Posterior cingulate gyrus (tissue), 11 donors: ENCODE measurements around the gene COL18A1.

Experiments
- DNase-seq, 10 donors: peaks; one replicate each; pipeline versions ENCODE4 v3.0.0 to v3.0.0-alpha.2; 2020 to 2021; ENCODE audit warnings: mixed read lengths in 3 of 10
- intact Hi-C: fragments of 100-400 bp; cut with DNase I; formaldehyde crosslinking; loops from one replicate; pipeline ENCODE4 v1.15.1; 2023

The COL18A1 gene

GRCh38 chr21:45533846-45534635 is 129.1 kb downstream of the COL18A1 start:
- intact Hi-C loops: no loop called here
- peak in 8 of 10 donors; percentile 5 to 79 (median 16) for DNase-seq

- DNase-seq: peak in 8 of 10 donors; percentile 51 to 91 (median 64)
- intact Hi-C loops: no loop called here
Observed at GRCh38 chr21:45534636-45535331, 129.8 kb downstream of the COL18A1 start.

GRCh38 chr21:45535341-45536081 is 130.5 kb downstream of the COL18A1 start:
- intact Hi-C loops: no loop called here
- DNase-seq: peak in 9 of 10 donors; percentile 13 to 80 (median 24)

GRCh38 chr21:45536301-45537081 is 131.5 kb downstream of the COL18A1 start:
- intact Hi-C loops: no loop called here
- DNase-seq: peak in 8 of 10 donors; percentile 5 to 84 (median 11)

- intact Hi-C loops: no loop called here
- peak in 9 of 10 donors; percentile 6 to 83 (median 14) for DNase-seq
Observed at GRCh38 chr21:45537111-45537745, 132.3 kb downstream of the COL18A1 start.

GRCh38 chr21:45537746-45538291 is 132.9 kb downstream of the COL18A1 start:
- intact Hi-C loops: no loop called here
- DNase-seq: peak in 6 of 10 donors; percentile 3 to 75 (median 28)

GRCh38 chr21:45538381-45539045 is 133.5 kb downstream of the COL18A1 start:
- DNase-seq: peak in 7 of 10 donors; percentile 4 to 82 (median 26)
- intact Hi-C loops: no loop called here

GRCh38 chr21:45539046-45539795 is 134.3 kb downstream of the COL18A1 start:
- intact Hi-C loops: no loop called here
- DNase-seq: peak in 8 of 10 donors; percentile 5 to 80 (median 16)

- peak in 6 of 10 donors; percentile 6 to 67 (median 36) for DNase-seq
- intact Hi-C loops: no loop called here
Observed at GRCh38 chr21:45539796-45540600, 135.0 kb downstream of the COL18A1 start.

GRCh38 chr21:45540601-45540970 is 135.6 kb downstream of the COL18A1 start:
- intact Hi-C loops: no loop called here
- peak in 3 of 10 donors; percentile 57 to 78 (median 76) for DNase-seq

GRCh38 chr21:45541221-45542039 is 136.5 kb downstream of the COL18A1 start:
- DNase-seq: peak in 9 of 10 donors; percentile 56 to 95 (median 68)
- intact Hi-C loops: no loop called here

GRCh38 chr21:45542242-45542666 is 137.3 kb downstream of the COL18A1 start, which contains the start of gene SLC19A1:
TSS of gene SLC19A1 (minus strand) at chr21:45542440. CDS start at chr21:45537959, 4,481 bp downstream.
- DNase-seq: peak in 7 of 10 donors; percentile 63 to 96 (median 73)
- intact Hi-C loops: no loop called here

GRCh38 chr21:45542667-45543370 is 137.9 kb downstream of the COL18A1 start:
- intact Hi-C loops: no loop called here
- peak in 4 of 10 donors; percentile 8 to 90 (median 78) for DNase-seq

GRCh38 chr21:45543371-45543709 is 138.4 kb downstream of the COL18A1 start:
- DNase-seq: peak in 3 of 10 donors; percentile 64 to 82 (median 80)
- intact Hi-C loops: no loop called here

- intact Hi-C loops: no loop called here
- peak in 5 of 10 donors; percentile 10 to 88 (median 72) for DNase-seq
Observed at GRCh38 chr21:45543710-45544448, 138.9 kb downstream of the COL18A1 start.
